Bronchial epithelial cell (primary cell): ENCODE results near the gene ROMO1. TPM values are rescaled to one million over a fixed set of nuclear protein-coding genes. Genes with fewer than 3 reads are reported as not detected.
"Not testable (repeated sequence)": the region's sequence is repeated elsewhere in the genome, so short reads cannot be mapped to it uniquely, and the experiment has no call there.

Source experiments
- DNase-seq: peaks from one replicate; pipeline ENCODE4 v3.0.0-alpha.2; 2010; ENCODE audit warnings: low read depth
- FAIRE-seq: peaks from 2 replicates; lab custom pipeline; 2011; peaks lifted over from hg19 to GRCh38; lab: Jason Lieb, UNC
- H3K27me3 ChIP-seq: 2 replicates; pipeline ENCODE4 v1.5.1; 2011; ENCODE audit warnings: low read length; ENCODE audit not compliant: control insufficient read depth, insufficient read depth
- H3K36me3 ChIP-seq: 2 replicates; pipeline ENCODE4 v1.5.1; 2011; ENCODE audit warnings: low read length; ENCODE audit not compliant: control insufficient read depth, insufficient read depth
- H3K4me3 ChIP-seq: 2 replicates; pipeline ENCODE4 v1.5.1; 2011; ENCODE audit warnings: mild to moderate bottlenecking, low read depth, low read length, control low read depth
- total RNA-seq: library from RNA; depleted of rRNA; stranded (reverse); fragments of >200 nt; gene quantifications from 2 replicates; pipeline ENCODE4 v1.2.1, GENCODE V29; 2014
- TF ChIP-seq, protein P1 (sequence below): IDR thresholded peaks from 2 replicates; pipeline ENCODE4 v1.5.1; 2011; ENCODE audit warnings: mild to moderate bottlenecking, moderate library complexity, low read length, control low read depth, inconsistent platforms; ENCODE audit not compliant: insufficient read depth, severe bottlenecking

The ROMO1 gene
- total RNA-seq, 1 donor from 2014 or later, result 165 TPM

- no peaks in the 10 kb centered on the region for H3K27me3 ChIP-seq
- FAIRE-seq (no peak), DNase-seq (no peak)
- peaks cover 39% of the 10 kb centered on the region for H3K36me3 ChIP-seq
- TF ChIP-seq, protein P1, sequence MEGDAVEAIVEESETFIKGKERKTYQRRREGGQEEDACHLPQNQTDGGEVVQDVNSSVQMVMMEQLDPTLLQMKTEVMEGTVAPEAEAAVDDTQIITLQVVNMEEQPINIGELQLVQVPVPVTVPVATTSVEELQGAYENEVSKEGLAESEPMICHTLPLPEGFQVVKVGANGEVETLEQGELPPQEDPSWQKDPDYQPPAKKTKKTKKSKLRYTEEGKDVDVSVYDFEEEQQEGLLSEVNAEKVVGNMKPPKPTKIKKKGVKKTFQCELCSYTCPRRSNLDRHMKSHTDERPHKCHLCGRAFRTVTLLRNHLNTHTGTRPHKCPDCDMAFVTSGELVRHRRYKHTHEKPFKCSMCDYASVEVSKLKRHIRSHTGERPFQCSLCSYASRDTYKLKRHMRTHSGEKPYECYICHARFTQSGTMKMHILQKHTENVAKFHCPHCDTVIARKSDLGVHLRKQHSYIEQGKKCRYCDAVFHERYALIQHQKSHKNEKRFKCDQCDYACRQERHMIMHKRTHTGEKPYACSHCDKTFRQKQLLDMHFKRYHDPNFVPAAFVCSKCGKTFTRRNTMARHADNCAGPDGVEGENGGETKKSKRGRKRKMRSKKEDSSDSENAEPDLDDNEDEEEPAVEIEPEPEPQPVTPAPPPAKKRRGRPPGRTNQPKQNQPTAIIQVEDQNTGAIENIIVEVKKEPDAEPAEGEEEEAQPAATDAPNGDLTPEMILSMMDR, result no peak
- no peak overlapping the region for H3K4me3 ChIP-seq
Observed at GRCh38 chr20:35720165-35721123, 21.2 kb downstream of the ROMO1 start.

GRCh38 chr20:35721219-35721618 lies 22.0 kb downstream of the ROMO1 start:
- Histone ChIP-seq H3K4me3 (no peak overlapping the region), H3K27me3 (no peaks in the 10 kb centered on the region), H3K36me3 (peaks cover 37% of the 10 kb centered on the region)
- FAIRE-seq (no peak), DNase-seq (no peak)
- TF ChIP-seq, protein P1, result no peak

DNA sequence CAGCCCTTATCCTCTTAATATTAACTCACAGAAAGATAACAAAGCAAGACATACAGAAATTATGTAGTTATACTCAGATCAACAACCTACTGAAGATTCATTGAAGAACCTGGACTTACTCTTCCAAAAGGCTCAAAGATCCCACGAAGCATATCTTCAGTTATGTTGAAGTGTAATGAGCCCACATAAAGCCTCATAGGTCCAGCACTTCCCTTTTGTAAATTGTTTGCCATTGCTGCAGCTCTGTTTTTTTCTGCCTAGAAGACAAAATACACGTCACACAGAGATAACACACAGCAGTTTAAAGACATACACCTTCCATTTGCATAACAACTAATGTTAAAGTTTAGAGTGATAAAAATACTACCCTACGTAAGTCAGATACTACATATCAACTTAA lies 22.4 kb downstream of the ROMO1 start:
- Histone ChIP-seq H3K27me3 (no peaks in the 10 kb centered on the region), H3K36me3 (peaks cover 36% of the 10 kb centered on the region), H3K4me3 (no peak overlapping the region)
- DNase-seq (no peak), FAIRE-seq (no peak)
- TF ChIP-seq, protein P1, result no peak

- DNase-seq, H3K4me3 ChIP-seq, H3K27me3 ChIP-seq, FAIRE-seq: not testable (repeated sequence)
- peaks cover 38% of the 10 kb centered on the region for H3K36me3 ChIP-seq
Observed at GRCh38 chr20:35723275-35723639, 24.1 kb downstream of the ROMO1 start.

- peaks cover 41% of the 10 kb centered on the region for H3K36me3 ChIP-seq
- FAIRE-seq, H3K4me3 ChIP-seq, H3K27me3 ChIP-seq, DNase-seq: not testable (repeated sequence)
Observed at GRCh38 chr20:35723652-35724320, 24.6 kb downstream of the ROMO1 start.

GRCh38 chr20:35724321-35725230 lies 25.4 kb downstream of the ROMO1 start:
- H3K27me3 ChIP-seq, result no peaks in the 10 kb centered on the region
- TF ChIP-seq, protein P1, result no peak
- FAIRE-seq (no peak), DNase-seq (no peak)
- peaks cover 41% of the 10 kb centered on the region for H3K36me3 ChIP-seq
- H3K4me3 ChIP-seq, result no peak overlapping the region
